Measurements from ENCODE around the gene OR52M1.

The OR52M1 gene

DNA sequence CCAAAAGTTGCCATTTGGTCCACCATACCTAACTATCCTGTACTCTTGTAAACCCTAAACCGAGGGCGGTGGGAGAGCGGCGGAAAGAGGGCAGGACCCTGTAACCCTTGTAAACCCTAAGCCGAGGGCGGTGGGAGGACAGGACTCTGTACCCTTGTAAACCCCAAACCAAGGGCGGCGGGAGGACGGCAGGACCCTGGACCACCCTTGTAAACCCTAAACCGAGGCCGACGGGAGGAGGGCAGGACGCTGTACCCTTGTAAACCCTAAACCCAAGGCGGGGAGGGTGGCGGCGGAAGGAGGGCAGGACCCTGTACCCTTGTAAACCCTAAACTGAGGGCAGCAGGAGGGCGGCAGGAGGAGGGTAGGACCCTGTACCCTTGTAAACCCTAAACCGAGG, 24.1 kb downstream of the OR52M1 start:
- no peak for DNase-seq (ENCODE audit: low read depth)

DNA sequence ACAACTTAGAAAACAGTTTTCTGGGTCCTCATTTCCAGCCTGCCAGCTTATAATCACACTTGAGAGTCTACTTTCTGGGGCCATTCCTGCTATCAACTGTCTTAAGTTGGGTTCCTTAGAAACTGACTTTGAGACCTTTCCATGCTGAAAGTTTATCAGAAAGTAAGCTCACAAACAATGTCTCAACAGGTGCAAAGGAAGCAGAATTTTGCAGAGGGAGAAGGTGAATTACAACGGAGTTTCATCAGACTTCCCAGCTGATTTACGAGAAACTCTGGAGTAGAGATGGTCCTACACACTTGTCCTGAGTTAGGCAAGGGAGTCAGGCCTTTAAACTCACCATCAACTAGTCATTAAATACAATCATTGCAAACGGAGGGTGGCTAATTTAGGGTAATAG, 31.9 kb downstream of the OR52M1 start:
- no peak for DNase-seq (ENCODE audit: low read depth)

DNA sequence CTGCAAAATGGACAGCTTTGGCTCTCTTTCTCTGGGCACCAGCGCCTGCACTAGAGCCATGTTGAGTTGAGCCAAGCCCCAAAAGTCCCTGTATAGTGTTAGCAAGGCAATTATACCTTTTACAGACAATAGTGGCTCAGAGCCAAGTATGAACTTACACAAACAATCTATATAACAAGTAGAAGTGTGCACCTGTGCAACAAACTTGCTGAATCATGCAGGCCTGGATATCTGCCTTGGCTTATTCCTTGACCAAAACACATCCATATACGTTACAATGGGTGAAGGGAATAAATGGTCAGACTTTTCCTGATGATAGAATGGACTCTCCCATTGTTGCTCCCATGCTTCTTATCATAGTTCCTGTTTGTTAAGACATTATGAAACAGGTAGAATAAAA, 32.8 kb downstream of the OR52M1 start:
- DNase-seq (ENCODE audit: low read depth), result no peak

DNA sequence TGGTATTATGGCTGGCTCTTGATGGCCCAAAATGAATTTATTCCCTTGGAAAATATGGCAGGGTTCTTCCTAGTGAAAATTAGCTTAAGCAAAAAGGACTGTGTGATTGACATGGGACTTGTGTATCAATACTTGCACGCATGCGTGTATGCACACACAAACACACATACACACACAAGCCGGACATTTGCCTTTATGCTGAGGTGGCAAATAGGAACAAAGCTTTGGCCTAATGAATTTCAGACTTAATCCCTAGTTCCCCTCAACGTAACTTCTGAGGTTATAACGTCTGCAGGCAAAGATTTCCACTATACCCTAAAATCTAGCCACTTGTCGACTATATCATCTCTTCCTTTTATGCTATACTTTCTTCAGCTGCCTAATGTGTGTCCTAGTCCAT, 33.6 kb downstream of the OR52M1 start:
- no peak for DNase-seq (ENCODE audit: low read depth)

GRCh38 chr11:4580124-4580523, 35.1 kb downstream of the OR52M1 start:
- DNase-seq (ENCODE audit: low read depth), result no peak

- DNase-seq (ENCODE audit: low read depth), result no peak
Measured at GRCh38 chr11:4581443-4581842, 36.5 kb downstream of the OR52M1 start, which contains the start of gene OR52I2. Gene OR52I2 (plus strand): TSS chr11:4581743.

GRCh38 chr11:4589017-4589416, 44.0 kb downstream of the OR52M1 start:
- DNase-seq (ENCODE audit: low read depth), result no peak

DNA sequence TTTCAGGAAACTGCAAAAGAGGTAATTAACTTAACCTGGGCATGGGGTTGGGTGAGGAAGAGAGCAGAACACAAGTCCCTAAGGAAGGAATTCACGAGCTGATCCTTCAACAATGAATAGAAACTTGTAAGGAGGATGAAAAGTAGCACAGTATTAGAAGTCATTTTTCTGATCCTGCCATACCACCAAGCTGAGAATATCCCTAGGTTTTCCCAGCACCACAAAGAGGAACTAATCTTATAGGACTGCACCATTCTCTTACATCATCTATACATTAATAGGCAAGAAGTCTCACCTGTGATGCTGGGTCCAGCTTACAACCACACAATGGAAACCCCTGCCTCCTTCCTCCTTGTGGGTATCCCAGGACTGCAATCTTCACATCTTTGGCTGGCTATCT, 48.7 kb downstream of the OR52M1 start, which contains the start of gene OR52I1:
OR52I1 (plus strand) TSS at position 301 of the 400 bp plus-strand sequence; CDS start at position 301, 0 bp downstream.
- no peak for DNase-seq (ENCODE audit: low read depth)

All from activated T-helper 1 cell treated with Interleukin-2 at 50 U/mL for 16 hours (primary cell).